Measurements from ENCODE around the gene NFKBIL1. TPM values are rescaled to one million over a fixed set of nuclear protein-coding genes. Genes with fewer than 3 reads are reported as not detected.

Gene NFKBIL1
- total and polyA plus RNA-seq, 9 of the 15 experiments (the other 6 are each of a cell fraction or from before 2014, with no cell fraction given): 0.49 to 33.1 (median 7.6) TPM

DNA sequence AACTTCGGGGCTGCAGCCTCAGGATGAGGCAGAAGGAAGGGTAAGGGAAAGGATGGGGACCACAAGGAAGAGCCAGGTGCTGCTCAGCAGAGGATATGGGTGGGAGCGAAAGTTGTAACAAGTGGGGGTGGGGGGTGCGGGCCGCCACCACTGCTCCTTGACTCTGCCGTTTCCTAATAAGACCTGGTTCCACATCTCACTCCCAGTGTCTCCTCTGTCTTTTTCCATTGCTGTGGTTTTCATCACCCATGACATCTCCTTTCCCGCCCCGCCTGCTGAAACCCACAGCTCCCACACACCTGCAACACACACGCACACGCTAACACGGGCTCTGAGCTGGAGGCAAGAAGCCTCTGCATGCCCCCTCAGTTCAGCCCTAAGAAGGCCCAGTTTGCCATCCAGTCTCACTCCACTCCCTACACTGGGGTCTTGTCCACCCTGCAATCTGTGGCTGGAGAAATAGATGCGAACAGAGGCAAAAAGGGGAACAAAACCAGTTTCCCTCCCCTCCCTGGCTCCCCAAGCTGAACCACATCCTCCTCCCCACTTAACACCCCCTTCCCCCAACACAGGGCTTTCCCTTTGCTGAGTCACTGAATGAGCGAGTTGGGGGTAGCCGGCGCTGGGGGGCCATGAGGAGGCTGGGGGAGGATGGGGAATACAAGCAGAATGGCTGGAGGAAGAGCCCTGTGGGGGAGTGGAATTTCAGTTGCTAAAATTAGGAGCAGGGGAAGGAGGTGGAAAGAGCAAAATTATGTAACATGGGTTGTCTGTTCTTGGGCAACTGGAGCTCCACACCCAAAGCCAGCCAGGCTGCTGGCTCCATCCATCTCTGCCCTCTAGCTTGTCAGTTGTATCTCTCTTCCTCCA is 11.5 kb downstream of the NFKBIL1 start (continued):
- TF ChIP-seq NR1H2 (CRISPR knock-in tag; IDR thresholded peaks at IDR 0.05): no peak
- no peak for TF ChIP-seq PHB2 (IDR thresholded peaks at IDR 0.05; ENCODE audit: low read depth)
- TF ChIP-seq, protein P1, sequence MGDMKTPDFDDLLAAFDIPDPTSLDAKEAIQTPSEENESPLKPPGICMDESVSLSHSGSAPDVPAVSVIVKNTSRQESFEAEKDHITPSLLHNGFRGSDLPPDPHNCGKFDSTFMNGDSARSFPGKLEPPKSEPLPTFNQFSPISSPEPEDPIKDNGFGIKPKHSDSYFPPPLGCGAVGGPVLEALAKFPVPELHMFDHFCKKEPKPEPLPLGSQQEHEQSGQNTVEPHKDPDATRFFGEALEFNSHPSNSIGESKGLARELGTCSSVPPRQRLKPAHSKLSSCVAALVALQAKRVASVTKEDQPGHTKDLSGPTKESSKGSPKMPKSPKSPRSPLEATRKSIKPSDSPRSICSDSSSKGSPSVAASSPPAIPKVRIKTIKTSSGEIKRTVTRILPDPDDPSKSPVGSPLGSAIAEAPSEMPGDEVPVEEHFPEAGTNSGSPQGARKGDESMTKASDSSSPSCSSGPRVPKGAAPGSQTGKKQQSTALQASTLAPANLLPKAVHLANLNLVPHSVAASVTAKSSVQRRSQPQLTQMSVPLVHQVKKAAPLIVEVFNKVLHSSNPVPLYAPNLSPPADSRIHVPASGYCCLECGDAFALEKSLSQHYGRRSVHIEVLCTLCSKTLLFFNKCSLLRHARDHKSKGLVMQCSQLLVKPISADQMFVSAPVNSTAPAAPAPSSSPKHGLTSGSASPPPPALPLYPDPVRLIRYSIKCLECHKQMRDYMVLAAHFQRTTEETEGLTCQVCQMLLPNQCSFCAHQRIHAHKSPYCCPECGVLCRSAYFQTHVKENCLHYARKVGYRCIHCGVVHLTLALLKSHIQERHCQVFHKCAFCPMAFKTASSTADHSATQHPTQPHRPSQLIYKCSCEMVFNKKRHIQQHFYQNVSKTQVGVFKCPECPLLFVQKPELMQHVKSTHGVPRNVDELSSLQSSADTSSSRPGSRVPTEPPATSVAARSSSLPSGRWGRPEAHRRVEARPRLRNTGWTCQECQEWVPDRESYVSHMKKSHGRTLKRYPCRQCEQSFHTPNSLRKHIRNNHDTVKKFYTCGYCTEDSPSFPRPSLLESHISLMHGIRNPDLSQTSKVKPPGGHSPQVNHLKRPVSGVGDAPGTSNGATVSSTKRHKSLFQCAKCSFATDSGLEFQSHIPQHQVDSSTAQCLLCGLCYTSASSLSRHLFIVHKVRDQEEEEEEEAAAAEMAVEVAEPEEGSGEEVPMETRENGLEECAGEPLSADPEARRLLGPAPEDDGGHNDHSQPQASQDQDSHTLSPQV (IDR thresholded peaks at IDR 0.05): no peak
- peak in 1 of 2 experiments; percentile 51; a peak in 1 of 4 replicates for TF ChIP-seq ETV6 (IDR thresholded peaks at IDR 0.05; ENCODE audit: borderline replicate concordance in 1 of 2, low read depth in 2 of 2, low read length in 1 of 2)
- no peak for TF ChIP-seq ETV6 (CRISPR knock-in tag; IDR thresholded peaks at IDR 0.05; ENCODE audit: borderline replicate concordance)
- TF ChIP-seq RBM15 (IDR thresholded peaks at IDR 0.05; ENCODE audit: insufficient read depth, low read length): no peak
- TF ChIP-seq CEBPB (tag; IDR thresholded peaks at IDR 0.05): peak; percentile 61
- no peak for TF ChIP-seq FOXK1 (CRISPR knock-in tag; IDR thresholded peaks at IDR 0.05; ENCODE audit: borderline replicate concordance)
- TF ChIP-seq E2F5 (CRISPR knock-in tag; IDR thresholded peaks at IDR 0.05): no peak
- TF ChIP-seq DMBX1 (CRISPR knock-in tag; IDR thresholded peaks at IDR 0.05; ENCODE audit: borderline replicate concordance): peak; percentile 64; the same call in 1 of the 2 replicates
- no peak for TF ChIP-seq KLF1 (tag; IDR thresholded peaks at IDR 0.05)
- TF ChIP-seq ZNF644 (tag; IDR thresholded peaks at IDR 0.05; ENCODE audit: low read depth): no peak
- peak; percentile 69 for TF ChIP-seq LCOR (CRISPR knock-in tag; IDR thresholded peaks at IDR 0.05)
- no peak for TF ChIP-seq SIX5 (IDR thresholded peaks at IDR 0.05; ENCODE audit: borderline replicate concordance in 1 of 2, insufficient read depth in 1 of 2, low read depth in 1 of 2, low read length in 2 of 2)
- no peak for TF ChIP-seq HINFP (tag; conservative IDR thresholded peaks at IDR 0.05; ENCODE audit: low read depth)
- TF ChIP-seq SETDB1 (IDR thresholded peaks at IDR 0.05; ENCODE audit: low read length): no peak
- TF ChIP-seq E2F8 (IDR thresholded peaks at IDR 0.05; ENCODE audit: low read depth, partially characterized antibody): peak; percentile 46
